HK-2 (cell line): ENCODE data around the gene LRBA.
"Not testable (repeated sequence)": the region's sequence is repeated elsewhere in the genome, so short reads cannot be mapped to it uniquely, and the experiment has no call there.

Experiments used
- DNase-seq: peaks from one replicate; pipeline ENCODE4 v3.0.0-alpha.2; 2018; ENCODE audit not compliant: unreplicated experiment

Gene LRBA

DNA sequence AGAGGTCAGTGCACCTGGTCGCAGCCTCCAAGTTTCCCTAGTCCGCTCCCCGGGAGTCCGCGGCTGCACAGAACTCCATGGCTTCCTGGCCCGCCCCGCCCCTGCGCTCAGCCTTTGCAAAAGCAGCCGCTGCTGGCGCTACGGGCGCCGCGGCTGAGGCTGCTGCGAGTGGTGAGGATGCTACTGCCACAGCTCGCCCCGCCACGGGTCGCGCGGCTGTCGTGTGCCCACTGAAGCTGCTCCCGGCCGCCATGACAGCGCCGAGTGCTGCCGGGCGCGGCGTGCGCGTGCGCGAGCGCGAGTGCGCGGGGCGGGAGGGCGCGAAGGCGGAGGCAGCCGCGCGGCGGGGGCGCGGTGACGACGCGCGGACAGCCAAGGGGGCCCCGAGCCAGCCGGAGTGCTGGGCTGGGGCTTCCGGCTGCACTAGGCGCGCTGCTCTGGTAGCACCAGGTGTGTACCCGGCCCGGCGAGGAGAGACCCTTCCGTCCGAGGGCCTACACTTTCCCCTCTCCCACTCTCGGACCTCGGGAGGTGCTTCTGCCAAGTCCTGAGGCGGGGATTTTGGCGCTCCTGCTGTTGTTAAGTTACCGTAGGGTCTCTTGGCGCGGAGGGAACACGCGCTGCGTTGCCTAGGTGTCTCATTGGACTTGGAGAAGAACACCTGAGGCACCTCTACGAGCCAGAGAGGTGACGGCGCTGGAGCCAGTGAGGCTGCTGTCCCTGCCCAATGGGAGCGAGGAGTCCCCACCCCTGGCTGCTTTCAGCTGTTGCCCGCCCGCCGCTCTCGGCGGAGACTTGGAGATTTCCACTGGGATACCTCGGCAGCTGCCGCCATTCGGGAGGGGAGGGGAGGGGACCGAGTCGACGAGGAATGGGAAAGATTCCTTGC, 619 bp upstream of the LRBA start:
- DNase-seq, result peak; percentile 79

DNA sequence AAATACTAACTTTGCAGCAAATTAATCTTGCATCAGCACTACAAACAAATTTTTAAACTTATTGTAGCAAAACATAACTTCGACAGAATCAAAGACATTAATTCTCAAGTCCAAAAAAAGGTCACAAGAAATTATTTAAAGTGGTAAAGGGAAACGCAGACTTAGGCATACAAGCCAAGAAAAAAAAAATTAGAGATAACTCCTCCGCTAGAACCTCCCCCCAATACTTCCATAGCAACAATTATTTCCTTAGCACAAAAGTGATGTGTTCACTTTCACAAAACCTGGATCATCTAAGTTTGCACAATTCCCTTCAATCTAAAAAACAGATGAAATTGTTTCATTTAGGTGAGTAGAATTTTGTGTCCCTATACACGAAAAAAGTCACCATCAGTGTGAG, 1.1 kb downstream of the LRBA start:
- DNase-seq, result no peak

DNA sequence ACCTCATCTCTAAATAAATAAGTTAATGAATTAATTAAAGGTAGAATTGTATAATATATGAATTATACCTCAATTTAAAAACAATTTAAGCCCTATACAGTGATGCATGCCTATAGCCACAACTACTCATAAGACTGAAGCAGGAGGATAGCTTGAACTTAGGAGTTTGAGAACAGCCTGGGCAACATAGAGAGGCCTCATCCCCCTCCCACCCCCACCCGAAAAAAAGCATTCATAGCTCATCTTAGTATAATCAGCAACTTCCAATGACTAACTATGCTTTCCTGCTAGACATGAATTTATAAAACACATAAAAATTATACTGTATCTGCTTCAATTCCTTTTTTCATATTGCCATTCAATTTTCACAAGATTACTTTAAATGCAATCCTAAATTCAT, 1.6 kb downstream of the LRBA start:
- no peak for DNase-seq

DNA sequence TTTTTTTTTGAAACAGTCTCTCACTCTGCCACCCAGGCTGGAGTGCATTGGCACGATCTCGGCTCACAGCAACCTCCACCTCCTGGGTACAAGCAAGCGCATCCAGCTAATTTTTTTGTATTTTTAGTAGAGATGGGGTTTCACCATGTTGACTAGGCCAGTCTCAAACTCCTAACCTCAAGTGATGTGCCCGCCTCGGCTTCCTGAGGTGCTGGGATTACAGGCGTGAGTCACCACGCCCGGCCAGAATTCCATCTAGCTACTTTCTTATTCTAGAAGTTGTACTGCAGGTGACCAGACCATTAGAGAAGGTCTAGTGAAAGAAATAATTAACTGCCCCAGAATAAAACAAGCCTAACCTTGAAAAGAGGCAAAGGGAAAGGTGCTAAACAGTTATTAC, 2.3 kb downstream of the LRBA start:
- peak; percentile 54 for DNase-seq

DNA sequence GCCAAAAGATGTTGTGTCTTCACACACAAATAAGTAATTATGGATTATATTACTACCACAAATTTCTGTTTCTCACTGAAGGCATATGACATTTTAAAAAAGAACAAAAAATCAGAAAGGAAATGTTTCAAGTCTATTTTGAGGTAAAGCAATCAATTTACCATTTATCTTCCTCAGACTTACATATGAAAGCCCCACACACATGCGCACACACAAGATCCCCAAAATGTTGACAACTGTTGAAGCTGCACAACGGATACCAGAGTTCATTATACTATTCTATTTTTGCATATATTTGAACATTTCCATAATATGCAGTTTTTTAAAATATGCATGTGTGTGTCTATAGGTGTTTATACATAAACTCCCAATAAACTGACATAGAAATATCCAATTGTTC, 2.7 kb downstream of the LRBA start:
- no peak for DNase-seq

DNA sequence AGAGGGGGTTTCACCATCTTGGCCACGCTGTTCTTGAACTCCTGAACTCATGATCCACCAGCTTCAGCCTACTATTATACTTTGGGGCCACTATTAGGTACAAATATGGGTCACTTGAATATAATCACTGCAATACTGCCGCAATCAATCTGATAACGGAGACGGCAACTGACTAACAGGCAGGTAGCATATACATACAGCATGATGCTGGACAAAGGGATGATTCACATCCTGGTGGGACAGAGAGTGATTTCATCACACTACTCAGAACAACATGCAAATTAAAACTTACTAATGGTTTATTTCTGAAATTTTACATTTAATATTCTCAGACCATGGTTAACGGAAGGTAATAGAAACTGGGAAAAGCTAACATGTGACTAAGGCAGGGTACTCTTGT, 10.9 kb downstream of the LRBA start:
- no peak for DNase-seq

DNA sequence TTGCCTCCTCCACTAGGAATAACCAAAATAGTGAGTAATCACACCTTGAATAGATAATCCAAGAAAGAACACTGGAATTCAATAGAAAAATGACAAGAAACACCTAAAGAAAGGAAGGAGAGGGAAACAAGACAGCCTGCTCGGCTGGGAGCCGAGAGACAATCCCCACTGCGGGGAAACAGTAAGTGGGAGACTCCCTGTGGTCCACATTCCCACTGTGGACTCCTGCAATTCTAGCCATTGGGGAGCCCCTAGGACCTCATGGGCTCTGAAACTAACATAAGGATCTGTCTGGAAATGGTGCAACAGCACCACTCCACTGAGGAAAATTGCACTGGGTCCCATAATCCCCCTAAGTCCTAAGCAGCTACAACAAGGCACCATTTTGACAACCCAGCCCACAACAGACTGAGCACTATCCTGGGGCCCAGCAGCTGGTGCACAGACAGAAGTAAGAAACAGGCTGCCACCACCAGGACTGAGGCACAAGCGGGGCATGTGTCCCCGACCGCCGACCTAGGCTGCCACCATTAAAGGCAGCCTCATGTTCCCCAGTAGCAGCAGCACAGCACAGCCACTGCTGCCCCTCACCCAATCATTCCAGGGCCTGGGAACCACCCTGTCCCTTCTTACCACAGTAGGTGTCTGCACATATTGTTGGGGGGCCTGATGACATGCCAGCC, 14.2 kb downstream of the LRBA start:
- no peak for DNase-seq

DNA sequence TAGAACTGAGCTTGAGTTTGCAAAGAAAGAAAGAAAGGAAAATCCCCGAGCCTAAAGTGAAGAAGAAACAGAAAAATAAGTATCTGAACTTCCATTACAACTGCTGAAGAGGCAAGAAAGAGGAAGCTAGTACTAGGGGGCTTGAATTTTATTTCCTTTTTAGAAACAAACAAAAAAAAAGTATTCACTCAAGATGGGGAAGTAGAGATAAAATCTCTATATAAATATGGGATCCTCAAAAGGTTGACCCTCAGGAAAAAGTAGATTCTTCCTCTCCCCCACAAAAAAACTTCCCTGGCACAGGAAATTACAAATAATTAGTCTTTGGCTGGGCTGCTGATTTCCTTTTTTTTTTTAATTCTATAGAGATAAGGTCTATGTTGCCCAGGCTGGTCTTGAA, 16.0 kb downstream of the LRBA start:
- no peak for DNase-seq

DNA sequence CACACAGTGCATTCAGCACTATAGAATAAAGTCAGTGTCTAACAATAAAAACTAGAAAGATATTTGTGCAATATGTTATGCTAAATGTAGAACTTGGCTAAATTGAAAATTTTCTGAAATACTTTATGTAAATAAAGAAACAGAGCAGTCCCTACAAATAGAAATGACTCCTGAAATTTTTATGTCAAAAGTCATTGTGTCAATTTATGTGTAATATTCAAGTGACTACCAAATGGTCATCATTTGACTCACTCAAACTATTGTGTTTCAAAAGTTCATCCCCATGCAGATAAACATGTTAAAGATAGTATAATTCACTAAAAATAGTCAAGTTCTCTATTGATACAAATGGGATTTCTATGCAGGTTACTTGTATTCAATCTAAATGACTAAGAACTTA, 17.9 kb downstream of the LRBA start:
- no peak for DNase-seq

DNA sequence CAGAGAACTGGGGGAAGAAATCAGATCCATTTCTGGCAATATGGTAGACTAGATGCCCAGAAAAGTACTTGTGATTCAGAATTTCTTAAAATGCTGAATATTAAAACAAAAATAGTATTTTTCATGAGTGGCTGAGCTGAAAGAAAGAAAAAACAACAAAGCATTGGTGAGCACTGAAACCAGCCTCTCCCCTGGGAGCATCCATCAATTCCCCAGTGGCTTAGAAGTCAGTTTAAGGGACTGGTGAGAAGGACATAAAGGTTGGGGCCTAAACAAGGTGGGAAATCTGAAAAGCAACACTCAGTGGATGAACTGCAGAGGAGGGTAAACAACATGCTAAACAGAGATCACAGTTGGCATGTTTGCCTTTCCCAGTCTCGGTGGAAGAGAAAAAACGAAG, 20.4 kb downstream of the LRBA start:
- no peak for DNase-seq

DNA sequence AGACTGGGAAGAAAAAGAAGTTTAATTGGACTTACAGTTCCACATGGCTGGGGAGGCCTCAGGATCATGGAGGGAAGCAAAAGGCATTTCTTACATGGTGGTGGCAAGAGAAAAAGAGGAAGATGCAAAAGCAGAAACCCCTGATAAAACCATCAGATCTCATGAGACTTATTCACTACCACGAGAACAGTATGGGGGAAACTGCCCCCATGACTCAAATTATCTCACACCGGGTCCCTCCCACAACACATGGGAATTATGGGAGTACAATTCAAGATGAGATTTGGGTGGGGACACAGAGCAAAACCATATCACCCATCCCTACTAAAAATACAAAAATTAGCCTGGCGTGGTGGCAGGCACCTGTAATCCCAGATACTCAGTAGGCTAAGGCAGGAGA, 21.5 kb downstream of the LRBA start:
- not testable (repeated sequence) for DNase-seq

DNA sequence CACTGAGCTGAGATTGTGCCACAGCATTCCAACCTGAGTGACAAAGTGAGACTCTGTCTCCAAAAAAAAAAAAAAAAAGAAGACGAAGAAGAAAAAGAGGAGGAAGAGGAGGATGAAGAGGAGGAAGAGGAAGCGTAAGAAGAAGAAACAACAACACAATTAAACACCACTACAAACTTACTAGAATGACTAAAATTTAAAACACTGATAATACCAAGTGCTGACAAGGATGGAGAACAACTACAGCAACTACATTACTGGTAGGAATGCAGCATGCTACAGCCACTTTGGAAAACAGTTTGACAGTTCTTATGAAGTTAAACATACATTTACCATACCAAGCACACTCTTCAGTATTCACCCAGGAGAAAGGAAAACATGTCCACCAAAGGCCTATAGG, 24.1 kb downstream of the LRBA start:
- no peak for DNase-seq

DNA sequence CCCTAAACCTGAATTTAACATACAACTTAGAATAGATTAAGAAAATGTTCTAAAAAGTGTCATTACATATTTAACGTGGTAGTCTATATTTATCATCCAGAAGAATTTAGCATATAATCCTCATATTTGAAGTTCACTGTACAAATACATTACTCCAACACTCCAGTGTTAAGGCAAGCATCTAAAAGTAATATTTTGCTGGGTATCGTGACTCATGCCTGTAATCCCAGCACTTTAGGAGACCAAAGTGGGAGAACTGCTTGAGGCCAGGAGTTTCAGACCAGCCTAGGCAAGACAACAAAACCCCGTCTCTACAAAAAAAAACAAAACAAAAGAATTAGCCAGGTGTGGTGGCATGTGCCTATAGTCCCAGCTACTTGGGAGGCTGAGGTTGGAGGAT, 24.8 kb downstream of the LRBA start:
- DNase-seq, result no peak

DNA sequence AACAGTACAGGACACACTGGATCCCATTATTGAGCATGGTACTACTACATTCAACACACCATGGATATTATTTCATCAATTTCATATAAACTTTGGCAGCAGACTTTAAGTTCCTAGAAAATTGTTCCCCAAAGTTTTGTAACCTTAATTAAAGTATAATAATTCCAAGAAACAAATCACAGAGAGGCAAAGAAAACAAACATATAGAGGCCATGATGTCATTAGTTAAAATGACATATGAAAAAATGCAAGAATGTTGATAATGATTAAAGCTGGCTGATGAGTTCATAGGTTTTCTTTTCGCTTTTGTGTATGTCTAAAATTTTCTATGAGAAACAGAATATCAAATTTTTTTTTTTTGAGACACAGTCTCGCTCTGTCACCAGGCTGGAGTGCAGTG, 26.8 kb downstream of the LRBA start:
- DNase-seq, result no peak

DNA sequence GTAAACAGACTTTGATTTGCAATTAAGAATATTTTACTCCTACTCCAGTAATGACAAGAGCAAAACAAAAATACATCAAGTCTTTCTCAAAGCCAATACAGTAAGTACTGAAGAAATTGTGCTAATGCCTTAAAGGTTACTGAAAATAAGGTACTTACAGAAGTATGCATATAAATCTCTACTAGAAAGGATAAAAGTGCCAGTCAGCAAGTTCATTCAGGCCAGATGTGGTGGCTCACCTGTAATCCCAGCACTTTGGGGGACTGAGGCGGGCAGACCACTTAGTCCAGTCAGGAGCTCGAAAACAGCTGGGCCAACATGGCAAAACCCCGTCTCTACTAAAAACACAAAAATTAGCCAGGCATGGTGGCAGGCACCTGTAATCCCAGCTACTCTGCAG, 27.9 kb downstream of the LRBA start:
- no peak for DNase-seq

DNA sequence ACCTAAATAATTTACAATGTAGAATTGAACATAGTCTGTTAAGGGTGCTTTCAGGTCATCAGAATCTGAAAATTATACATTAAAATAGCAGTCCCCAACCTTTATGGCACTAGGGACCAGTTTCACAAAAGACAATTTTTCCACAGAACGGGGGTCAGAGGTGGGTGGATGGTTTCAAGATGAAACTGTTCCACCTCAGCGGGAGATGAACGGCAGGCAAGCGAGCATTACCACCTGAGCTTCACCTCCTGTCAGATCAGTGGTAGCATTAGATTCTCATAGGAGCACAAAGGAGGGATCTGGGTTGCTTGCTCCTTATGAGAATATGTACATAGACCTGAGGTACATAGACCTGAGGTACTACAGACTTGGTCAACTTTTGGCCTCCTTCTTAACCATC, 29.0 kb downstream of the LRBA start:
- DNase-seq, result no peak

DNA sequence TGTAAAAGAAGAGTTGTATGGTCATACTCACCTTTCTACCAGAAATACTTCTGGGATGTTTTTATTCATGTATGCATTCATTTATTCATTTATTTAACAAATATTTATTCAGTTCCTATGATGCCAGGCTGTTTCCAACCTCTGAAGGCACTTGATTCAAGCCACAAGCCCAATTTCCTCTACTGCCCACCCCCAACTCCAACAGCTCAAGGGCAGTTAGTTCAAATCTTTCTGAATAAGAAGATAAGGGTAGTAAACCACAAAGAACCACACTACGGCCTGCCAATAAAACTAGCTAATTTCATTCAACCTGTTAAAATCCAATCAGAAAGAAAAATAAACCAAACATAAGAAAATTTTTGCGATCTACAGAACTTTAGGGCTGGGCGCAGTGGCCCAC, 31.2 kb downstream of the LRBA start:
- DNase-seq, result no peak

DNA sequence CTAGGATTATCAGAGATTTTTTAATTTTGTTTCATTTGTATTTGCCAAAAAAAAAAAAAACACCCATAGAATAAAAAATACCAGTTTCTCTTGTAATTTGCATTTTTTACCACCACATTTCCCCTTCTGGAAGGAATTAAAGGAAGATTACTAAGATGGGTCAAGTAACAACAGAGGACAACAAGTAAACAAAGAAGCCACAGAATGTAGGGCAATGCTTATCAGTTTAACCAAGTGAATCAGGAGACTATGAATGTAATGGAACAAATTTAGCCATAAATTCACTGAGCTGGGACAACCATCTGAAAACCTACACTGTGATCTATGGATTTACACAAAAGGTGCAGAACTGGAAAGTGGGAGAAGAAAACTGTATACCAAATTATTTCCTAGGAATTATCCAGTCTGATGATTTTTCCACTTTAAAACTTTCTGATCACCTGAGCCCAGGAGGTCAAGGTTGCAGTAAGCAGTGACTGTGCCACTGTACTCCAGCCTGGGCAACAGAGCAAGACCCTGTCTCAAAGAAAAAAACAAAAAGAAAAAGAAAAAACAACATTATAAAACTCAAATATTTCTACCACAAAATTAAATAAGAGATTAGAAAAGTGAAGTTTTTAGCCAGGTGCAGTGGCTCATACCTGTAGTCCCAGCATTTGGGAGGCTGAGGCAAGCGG, 32.4 kb downstream of the LRBA start:
- DNase-seq, result no peak

DNA sequence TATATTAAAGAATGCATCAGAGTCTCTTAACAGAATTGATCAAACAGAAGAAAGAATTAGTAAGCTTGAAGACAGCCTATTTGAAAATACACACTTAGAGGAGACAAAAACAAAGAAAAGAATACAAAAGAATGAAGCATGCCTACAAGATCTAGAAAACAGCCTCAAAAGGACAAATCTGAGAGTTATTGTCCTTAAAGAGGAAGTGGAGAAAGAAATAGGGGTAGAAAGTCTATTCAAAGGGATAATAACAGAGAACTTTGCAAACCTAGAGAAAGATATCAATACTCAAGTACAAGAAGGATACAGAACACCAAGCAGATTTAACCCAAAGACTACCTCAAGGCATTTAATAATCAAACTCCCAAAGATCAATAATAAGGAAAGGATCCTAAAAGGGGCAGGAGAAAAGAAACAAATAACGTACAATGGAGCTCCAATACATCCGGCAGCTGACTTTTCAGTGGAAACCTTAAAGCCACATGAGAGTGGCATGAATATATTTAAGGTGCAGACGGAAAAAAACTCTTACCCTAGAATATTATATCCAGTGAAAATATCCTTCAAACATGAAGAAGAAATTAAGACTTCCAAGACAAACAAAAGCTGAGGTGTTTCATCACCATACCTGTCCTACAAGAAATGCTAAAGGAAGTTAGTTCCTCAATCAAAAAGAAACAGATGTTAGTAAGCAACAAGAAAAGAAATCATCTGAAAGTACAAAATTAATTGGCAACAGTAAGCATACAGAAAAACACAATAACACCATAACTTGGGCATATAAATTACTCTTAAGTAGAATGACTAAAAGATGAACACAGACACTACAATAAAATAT, 36.1 kb downstream of the LRBA start:
- no peak for DNase-seq

DNA sequence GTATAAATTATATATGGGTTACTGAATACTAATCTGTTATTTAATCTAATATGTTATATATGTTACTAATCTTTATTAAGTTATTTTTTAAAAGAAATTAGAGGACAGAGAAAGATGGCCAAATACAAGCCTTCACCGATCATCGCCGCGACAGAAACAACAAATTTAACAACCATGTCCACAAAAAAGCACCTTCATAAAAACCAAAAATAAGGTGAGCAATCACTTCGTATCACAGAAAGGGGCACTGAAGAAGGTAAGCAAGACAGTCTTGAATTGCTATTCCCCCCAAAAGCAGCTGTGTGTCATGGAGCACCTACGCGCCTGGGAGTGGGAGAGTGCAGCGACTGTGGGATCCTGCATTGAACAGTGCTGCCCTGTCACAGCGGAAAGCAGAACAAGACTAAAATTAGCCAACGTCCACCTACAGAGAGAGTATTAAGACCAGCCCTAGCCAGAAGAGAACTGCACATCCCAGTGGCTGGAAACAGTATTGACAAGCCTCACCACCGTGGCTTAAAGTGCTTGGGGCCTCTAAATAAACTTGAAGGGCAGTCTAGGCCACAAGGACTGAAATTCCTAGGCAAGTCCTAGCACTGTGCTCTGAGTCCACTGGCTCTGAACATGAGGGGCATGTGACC, 38.5 kb downstream of the LRBA start:
- no peak for DNase-seq

DNA sequence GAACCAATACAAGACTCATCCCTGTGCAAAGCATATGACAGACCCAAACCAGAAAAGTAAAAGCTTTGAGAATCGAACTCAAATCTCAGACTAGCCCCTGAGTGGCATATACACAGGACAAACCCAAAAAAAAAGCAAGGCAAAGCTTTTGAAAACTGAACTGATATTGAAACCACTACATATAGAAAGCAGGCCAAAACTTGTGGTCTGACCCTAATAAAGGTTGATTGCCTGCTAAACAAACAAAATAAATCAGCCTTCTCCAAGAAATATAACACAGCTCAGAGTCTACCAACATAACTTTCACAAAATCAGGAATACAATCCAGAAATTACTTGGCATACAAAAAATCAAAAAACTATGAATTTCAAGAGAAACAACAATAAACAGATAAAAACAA, 40.3 kb downstream of the LRBA start:
- no peak for DNase-seq

DNA sequence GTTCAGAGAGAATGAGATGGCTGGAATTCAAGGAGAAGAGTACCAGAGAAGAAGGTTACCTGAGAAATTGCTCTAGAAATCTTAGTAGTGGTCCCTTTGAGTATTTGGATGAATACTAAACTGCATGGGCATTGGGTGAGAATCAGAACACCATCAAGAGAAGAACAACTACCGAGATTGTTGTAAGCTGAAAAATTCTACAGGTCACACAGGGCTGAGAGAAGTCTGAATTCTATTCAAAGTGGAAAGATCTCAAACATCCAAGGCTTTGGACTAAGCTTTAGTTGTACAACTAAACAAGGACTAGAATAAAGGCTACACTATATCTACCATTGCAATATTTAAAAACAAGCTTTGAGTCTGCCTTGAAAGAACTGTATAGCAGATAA, 40.8 kb downstream of the LRBA start:
- no peak for DNase-seq
